Heart right ventricle (tissue), 16 donors: ENCODE measurements around the gene DEFB131A. TPM values are rescaled to one million over a fixed set of nuclear protein-coding genes. Genes with fewer than 3 reads are reported as not detected.
"Not testable (repeated sequence)": the region's sequence is repeated elsewhere in the genome, so short reads cannot be mapped to it uniquely, and the experiment has no call there.

Experiments used
- ATAC-seq, 8 donors: fragments of 200-7000 bp; cut with Tn5 transposase; one replicate each; pipeline ENCODE4 v1.9.1; 2020; ENCODE audit warnings: mild to moderate bottlenecking in 8 of 8, moderate library complexity in 8 of 8, moderate number of reproducible peaks in 1 of 8
- DNase-seq, 2 donors: peaks; one replicate each; pipeline ENCODE4 v3.0.0-alpha.2; 2020
- H3K27ac ChIP-seq, 10 donors: fragments of 200-600 bp; sonication (generic) in 2 of 10; one replicate each; pipeline versions ENCODE4 v1.5.0 to v1.8.0; 2020 to 2022; ENCODE audit warnings: mild to moderate bottlenecking in 3 of 10
- H3K27me3 ChIP-seq, 7 donors: fragments of 200-600 bp; one replicate each; pipeline ENCODE4 v1.8.0; 2021 to 2022; ENCODE audit warnings: mild to moderate bottlenecking in 2 of 7
- H3K36me3 ChIP-seq, 9 donors: fragments of 200-600 bp; sonication (generic) in 1 of 9; one replicate each; pipeline versions ENCODE4 v1.5.0 to v1.8.0; 2020 to 2022; ENCODE audit warnings: mild to moderate bottlenecking in 2 of 9
- H3K4me1 ChIP-seq, 9 donors: fragments of 200-600 bp; sonication (generic) in 1 of 9; one replicate each; pipeline versions ENCODE4 v1.5.0 to v1.8.0; 2020 to 2022; ENCODE audit warnings: mild to moderate bottlenecking in 4 of 9
- H3K4me3 ChIP-seq, 10 donors: fragments of 200-600 bp; sonication (generic) in 2 of 10; one replicate each; pipeline versions ENCODE4 v1.5.0 to v1.8.0; 2020 to 2022; ENCODE audit warnings: mild to moderate bottlenecking in 7 of 10, moderate library complexity in 2 of 10
- H3K9me3 ChIP-seq, 11 donors: fragments of 200-600 bp in 10 of 11; sonication (generic) in 2 of 11; one replicate each; pipeline versions ENCODE4 v1.5.0 to v1.8.0; 2013 to 2022; ENCODE audit warnings: mild to moderate bottlenecking in 2 of 11, control low read depth in 1 of 11, moderate library complexity in 1 of 11
- WGBS, 2 donors: extraction: QIAGEN DNeasy Blood & Tissue Kit; methylation state at CpG; one replicate each; pipeline ENCODE4 v1.1.7; 2013; ENCODE audit warnings: inconsistent platforms in 1 of 2; 5-methylcytosine and 5-hydroxymethylcytosine counted together
- intact Hi-C, 10 donors: fragments of 100-400 bp; cut with DNase I; formaldehyde crosslinking; loops; one replicate each; pipeline versions ENCODE4 v1.11.1 to v1.14.2; 2022
- polyA plus RNA-seq, 2 donors: library from polyadenylated mRNA; stranded (reverse); fragments of 200-250 nt; gene quantifications; one replicate each; pipeline ENCODE4 v1.2.3, GENCODE V29; 2013
- total RNA-seq, 10 donors: library from RNA; stranded (reverse); fragmentation: NEBNext Ultra II Directional in 3 of 10; extraction: Animal tissue kit (Norgen Biotek cat#: 25700) in 3 of 10; gene quantifications; one replicate each; pipeline versions ENCODE4 v1.2.1 to v1.2.4, GENCODE V29; 2021 to 2023
- donor health status: Arrhythmogenic right ventricular cardiomyopathy.
- donor health status: ischemic (EF 13 %, LVEDD 7.1; RV severe dilation, severe dysfunction).
- donor health status: healthy with polysubstance abuse.
- donor health status: DM: no; HTN: yes; CAD: no.
- donor health status: DM: no; HTN: no; CAD: no.
- donor health status: ischemic (EF 25% LVEDD 6.9; RV normal size, moderate dysfunction).
- donor health status: ischemic (EF 25% LVEDD 5.7; RV mildly dilated, moderate dysfunction).
- donor health status: healthy.
- donor health status: DM: yes; HTN: yes; CAD: no.
- donor health status: Ischemic cardiomyopathy.
- donor health status: ischemic (EF 35%, LVEDD 5.7; RV mildly dilated, moderate dysfunction).
- donor health status: nonischemic (EF 11% LVEDD 7.7; RV severe dilation, severe dysfunction).
- donor health status: DM: yes; HTN: yes; CAD: no.
- donor health status: PGD.
- donor health status: ischemic (EF 29% LVEDD 5.4; RV normal size, mild dysfunction).
- donor health status: nonischemic (EF 23%, LVEDD 6.1; RV moderate dilation, normal function).

The DEFB131A gene
- total and polyA plus RNA-seq, 12 donors, result not detected

- H3K4me3 ChIP-seq, ATAC-seq, DNase-seq, H3K27ac ChIP-seq, intact Hi-C loops, H3K4me1 ChIP-seq, H3K9me3 ChIP-seq, H3K27me3 ChIP-seq, H3K36me3 ChIP-seq: not testable (repeated sequence)
- 81 to 82% methylated on average over 10 of the region's 10 CpGs for WGBS, 2 donors
Observed at GRCh38 chr4:9452251-9452650, 8.0 kb downstream of the DEFB131A start.

- 77 to 82% methylated on average over 6 of the region's 6 CpGs for WGBS, 2 donors
- DNase-seq, H3K4me1 ChIP-seq, ATAC-seq, H3K36me3 ChIP-seq, H3K4me3 ChIP-seq, H3K27ac ChIP-seq, H3K27me3 ChIP-seq, H3K9me3 ChIP-seq: not testable (repeated sequence)
- intact Hi-C loops, result loop anchor here in 1 of 10 donors (2.0 kb wide), 1 partner anchor 27 kb away; no protein-coding TSS in a partner anchor
Observed at GRCh38 chr4:9454284-9454683, 10.1 kb downstream of the DEFB131A start.

- DNase-seq, H3K4me1 ChIP-seq, H3K27me3 ChIP-seq, ATAC-seq, H3K36me3 ChIP-seq, H3K4me3 ChIP-seq, H3K27ac ChIP-seq, H3K9me3 ChIP-seq: not testable (repeated sequence)
- intact Hi-C loops, result loop anchor here in 1 of 10 donors (2.0 kb wide), 1 partner anchor 26 kb away; no protein-coding TSS in a partner anchor
- WGBS, 2 donors, result 78 to 87% methylated on average over 5 of the region's 5 CpGs
Observed at GRCh38 chr4:9455046-9455445, 10.8 kb downstream of the DEFB131A start.

GRCh38 chr4:9479466-9479865 is 35.3 kb downstream of the DEFB131A start:
- 57% methylated on average over 8 of the region's 8 CpGs; no CpG with 5 or more reads in 1 of the 2 donors for WGBS, 2 donors

GRCh38 chr4:9480066-9480465 is 35.9 kb downstream of the DEFB131A start:
- not testable (repeated sequence) for H3K36me3 ChIP-seq, H3K4me3 ChIP-seq, DNase-seq, ATAC-seq, H3K9me3 ChIP-seq, H3K27me3 ChIP-seq, H3K4me1 ChIP-seq, H3K27ac ChIP-seq
- intact Hi-C loops, result loop anchor here in 1 of 10 donors (2.0 kb wide), 1 partner anchor 25 kb away; no protein-coding TSS in a partner anchor
- WGBS, 2 donors, result 84 to 89% methylated on average over 12 of the region's 12 CpGs

More at GRCh38 chr4:9479466-9479865, 35.3 kb downstream of the DEFB131A start:
- intact Hi-C loops, H3K4me1 ChIP-seq, H3K4me3 ChIP-seq, H3K36me3 ChIP-seq, H3K9me3 ChIP-seq, ATAC-seq, DNase-seq, H3K27ac ChIP-seq: not testable (repeated sequence)
- H3K27me3 ChIP-seq, result peaks cover 0 to 14% (median 0%) of the 10 kb centered on the region in 7 donors

- not testable (repeated sequence) for H3K36me3 ChIP-seq
Observed at GRCh38 chr4:9482871-9483270, 38.7 kb downstream of the DEFB131A start.

GRCh38 chr4:9483682-9484081 is 39.5 kb downstream of the DEFB131A start:
- H3K27me3 ChIP-seq, H3K4me1 ChIP-seq, H3K4me3 ChIP-seq, H3K9me3 ChIP-seq, H3K36me3 ChIP-seq, DNase-seq, ATAC-seq, H3K27ac ChIP-seq, intact Hi-C loops: not testable (repeated sequence)
- 81 to 86% methylated on average over 10 of the region's 10 CpGs for WGBS, 2 donors

More at GRCh38 chr4:9482871-9483270, 38.7 kb downstream of the DEFB131A start:
- 84 to 89% methylated on average over 8 to 11 of the region's 11 CpGs for WGBS, 2 donors
- intact Hi-C loops, H3K4me3 ChIP-seq, ATAC-seq, H3K27me3 ChIP-seq, H3K27ac ChIP-seq, H3K4me1 ChIP-seq, DNase-seq, H3K9me3 ChIP-seq: not testable (repeated sequence)

GRCh38 chr4:9486880-9487279 is 42.7 kb downstream of the DEFB131A start:
- H3K9me3 ChIP-seq, H3K27ac ChIP-seq, H3K4me3 ChIP-seq, DNase-seq, H3K36me3 ChIP-seq, H3K27me3 ChIP-seq, intact Hi-C loops, ATAC-seq, H3K4me1 ChIP-seq: not testable (repeated sequence)
- WGBS, 2 donors, result 79 to 80% methylated on average over 11 of the region's 11 CpGs

GRCh38 chr4:9488796-9489195 is 44.6 kb downstream of the DEFB131A start:
- DNase-seq, H3K36me3 ChIP-seq, H3K27ac ChIP-seq, H3K4me3 ChIP-seq, intact Hi-C loops, ATAC-seq, H3K4me1 ChIP-seq, H3K9me3 ChIP-seq: not testable (repeated sequence)
- peaks cover 0 to 13% (median 0%) of the 10 kb centered on the region in 7 donors for H3K27me3 ChIP-seq
- 85 to 87% methylated on average over 15 of the region's 15 CpGs for WGBS, 2 donors

GRCh38 chr4:9490496-9490895 is 46.3 kb downstream of the DEFB131A start:
- H3K27ac ChIP-seq, H3K4me1 ChIP-seq, ATAC-seq, H3K36me3 ChIP-seq, DNase-seq, H3K4me3 ChIP-seq, H3K9me3 ChIP-seq, intact Hi-C loops: not testable (repeated sequence)
- 56 to 60% methylated on average over 7 of the region's 7 CpGs for WGBS, 2 donors
- H3K27me3 ChIP-seq, result peaks cover 0 to 20% (median 0%) of the 10 kb centered on the region in 7 donors

- H3K9me3 ChIP-seq, H3K4me3 ChIP-seq, H3K36me3 ChIP-seq, DNase-seq, intact Hi-C loops, H3K4me1 ChIP-seq, H3K27ac ChIP-seq, ATAC-seq: not testable (repeated sequence)
- H3K27me3 ChIP-seq, result peaks cover 0 to 20% (median 0%) of the 10 kb centered on the region in 7 donors
- WGBS, 2 donors, result 79 to 84% methylated on average over 14 to 17 of the region's 17 CpGs
Observed at GRCh38 chr4:9490986-9491385, 46.8 kb downstream of the DEFB131A start.

- DNase-seq, ATAC-seq, H3K9me3 ChIP-seq, H3K36me3 ChIP-seq, intact Hi-C loops, H3K4me3 ChIP-seq, H3K27ac ChIP-seq, H3K4me1 ChIP-seq: not testable (repeated sequence)
- H3K27me3 ChIP-seq, result peaks cover 0 to 46% (median 20%) of the 10 kb centered on the region in 7 donors
- 77 to 84% methylated on average over 10 to 19 of the region's 19 CpGs for WGBS, 2 donors
Observed at GRCh38 chr4:9493589-9493988, 49.4 kb downstream of the DEFB131A start.
